Tibial nerve (tissue), 4 donors: ENCODE measurements around the gene FSTL4. TPM values are rescaled to one million over a fixed set of nuclear protein-coding genes. Genes with fewer than 3 reads are reported as not detected.

Experiments used
- DNase-seq, 2 donors: peaks; one replicate each; pipeline ENCODE4 v3.0.0-alpha.2; 2019; ENCODE audit warnings: low spot score in 2 of 2
- H3K27ac ChIP-seq, 4 donors: fragments of 200-600 bp; sonication (generic) in 3 of 4; one replicate each; pipeline ENCODE4 v1.5.1; 2017 to 2019; ENCODE audit warnings: mild to moderate bottlenecking in 1 of 4
- H3K27me3 ChIP-seq, 2 donors: fragments of 200-600 bp; sonication (generic) in 1 of 2; one replicate each; pipeline versions ENCODE4 v1.5.1 to v1.6.0; 2017 to 2019
- H3K36me3 ChIP-seq, 3 donors: fragments of 200-600 bp; sonication (generic); one replicate each; pipeline ENCODE4 v1.5.1; 2018 to 2019
- H3K4me1 ChIP-seq, 4 donors: fragments of 200-600 bp; sonication (generic) in 3 of 4; one replicate each; pipeline ENCODE4 v1.5.1; 2017 to 2019
- H3K4me3 ChIP-seq, 4 donors: fragments of 200-600 bp; sonication (generic) in 3 of 4; one replicate each; pipeline ENCODE4 v1.5.1; 2017 to 2019; ENCODE audit warnings: mild to moderate bottlenecking in 1 of 4, moderate library complexity in 1 of 4
- H3K9me3 ChIP-seq, 4 donors: fragments of 200-600 bp; sonication (generic) in 3 of 4; one replicate each; pipeline ENCODE4 v1.5.1; 2017 to 2019
- CTCF ChIP-seq, 5 experiments: fragments of 200-600 bp in 3 of 5; fragments of 450-650 bp in 2 of 5; sonication (generic) in 3 of 5; IDR thresholded peaks; one replicate each; pipeline ENCODE4 v1.5.1; 2016 to 2019; ENCODE audit warnings: antibody characterized with exemption in 5 of 5, mild to moderate bottlenecking in 3 of 5, moderate library complexity in 2 of 5
- EP300 ChIP-seq, 2 donors: sonication (generic); formaldehyde crosslinking; IDR thresholded peaks; one replicate each; pipeline ENCODE4 v1.6.1; 2017; ENCODE audit warnings: antibody characterized with exemption in 2 of 2, mild to moderate bottlenecking in 1 of 2
- POLR2A ChIP-seq, 2 donors: fragments of 450-650 bp; IDR thresholded peaks; one replicate each; pipeline ENCODE4 v1.6.1; 2017; ENCODE audit warnings: antibody characterized with exemption in 2 of 2, mild to moderate bottlenecking in 2 of 2, moderate library complexity in 2 of 2
- WGBS, 2 donors: methylation state at CpG; one replicate each; pipeline ENCODE4 v1.1.5; 2018; 5-methylcytosine and 5-hydroxymethylcytosine counted together
- total RNA-seq, 4 donors: library from RNA; depleted of rRNA; stranded (reverse); fragments of >200 nt; gene quantifications; one replicate each; pipeline ENCODE4 v1.1.0, GENCODE V29; 2016

FSTL4 gene
- total RNA-seq, 4 donors from 2014 or later = 0.22 TPM; not detected in 3

DNA sequence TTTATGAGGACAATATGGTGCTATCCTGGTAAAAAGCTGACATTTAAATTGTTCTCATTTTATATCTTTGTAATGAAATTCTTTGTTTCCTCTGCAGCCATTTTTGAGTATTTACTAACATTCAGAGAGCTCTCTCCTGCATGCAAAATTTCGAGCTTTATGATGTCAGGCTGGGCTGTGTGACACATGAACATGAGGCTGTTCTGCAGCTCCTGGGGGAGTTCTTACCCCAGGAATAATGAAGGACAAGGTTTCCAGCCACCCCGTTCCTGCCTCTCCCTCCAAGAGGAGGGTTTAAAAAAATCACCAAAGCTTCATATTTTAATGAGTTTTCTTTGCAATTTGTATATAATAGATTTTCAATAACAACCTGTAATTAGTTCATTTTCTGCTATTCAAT lies 308.2 kb downstream of the FSTL4 start:
- TF ChIP-seq POLR2A (IDR thresholded peaks at IDR 0.05) = no peak
- no peak overlapping the region for H3K4me3 ChIP-seq
- H3K27ac ChIP-seq = no peak overlapping the region
- H3K36me3 ChIP-seq = no peaks in the 10 kb centered on the region
- H3K9me3 ChIP-seq = no peaks in the 10 kb centered on the region
- no peaks in the 10 kb centered on the region for H3K4me1 ChIP-seq
- WGBS, 2 donors = 35 to 53% methylated on average over 2 of the region's 2 CpGs
- no peak for DNase-seq
- H3K27me3 ChIP-seq = no peaks in the 10 kb centered on the region

- Histone ChIP-seq H3K27me3 (no peaks in the 10 kb centered on the region), H3K4me1 (no peaks in the 10 kb centered on the region), H3K36me3 (no peaks in the 10 kb centered on the region), H3K4me3 (no peak overlapping the region), H3K9me3 (no peaks in the 10 kb centered on the region), H3K27ac (no peak overlapping the region)
- TF ChIP-seq CTCF (IDR thresholded peaks at IDR 0.05) = no peak
- no peak for TF ChIP-seq POLR2A (IDR thresholded peaks at IDR 0.05)
- no peak for TF ChIP-seq EP300 (IDR thresholded peaks at IDR 0.05)
- DNase-seq = no peak
- 55 to 61% methylated on average over 2 of the region's 2 CpGs for WGBS, 2 donors
Measured at GRCh38 chr5:133303298-133303697, 309.0 kb downstream of the FSTL4 start.

- no peak overlapping the region for H3K27ac ChIP-seq
- H3K4me3 ChIP-seq = no peak overlapping the region
- 74 to 79% methylated on average over 3 of the region's 3 CpGs for WGBS, 2 donors
- TF ChIP-seq POLR2A (IDR thresholded peaks at IDR 0.05) (no peak), CTCF (IDR thresholded peaks at IDR 0.05) (no peak), EP300 (IDR thresholded peaks at IDR 0.05) (no peak)
- DNase-seq = no peak
- no peaks in the 10 kb centered on the region for H3K36me3 ChIP-seq
- no peaks in the 10 kb centered on the region for H3K27me3 ChIP-seq
- no peaks in the 10 kb centered on the region for H3K9me3 ChIP-seq
- no peaks in the 10 kb centered on the region for H3K4me1 ChIP-seq
Measured at GRCh38 chr5:133299728-133300127, 312.6 kb downstream of the FSTL4 start.

DNA sequence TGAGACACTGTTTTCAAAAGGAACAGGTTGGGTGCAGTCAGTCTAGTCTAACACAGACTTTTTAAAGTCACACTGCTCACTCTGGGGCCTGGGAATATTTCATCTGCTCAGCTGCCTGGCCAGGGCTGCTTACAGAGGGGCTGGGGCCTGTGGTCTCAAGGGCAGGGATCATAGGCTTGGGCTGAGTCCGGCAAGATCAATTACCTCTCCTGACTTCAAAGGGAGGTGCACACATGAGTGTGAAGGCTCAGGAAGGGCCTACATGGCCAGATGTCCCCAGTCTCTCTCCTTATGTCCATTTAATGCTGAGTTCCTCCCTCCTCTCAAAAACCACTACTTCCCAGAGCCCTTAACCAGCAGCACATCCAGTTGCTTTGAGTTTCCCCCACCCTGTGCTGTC lies 313.3 kb downstream of the FSTL4 start:
- 63 to 64% methylated on average over 1 of the region's 1 CpG for WGBS, 2 donors
- TF ChIP-seq EP300 (IDR thresholded peaks at IDR 0.05) (no peak), CTCF (IDR thresholded peaks at IDR 0.05) (no peak), POLR2A (IDR thresholded peaks at IDR 0.05) (no peak)
- DNase-seq = no peak

GRCh38 chr5:133298447-133298846 lies 313.9 kb downstream of the FSTL4 start:
- no peaks in the 10 kb centered on the region for H3K27me3 ChIP-seq
- H3K4me3 ChIP-seq = no peak overlapping the region
- DNase-seq = no peak
- H3K4me1 ChIP-seq = no peaks in the 10 kb centered on the region
- WGBS, 2 donors = 93 to 96% methylated on average over 4 of the region's 4 CpGs
- no peaks in the 10 kb centered on the region for H3K9me3 ChIP-seq
- no peak for TF ChIP-seq CTCF (IDR thresholded peaks at IDR 0.05)
- no peak for TF ChIP-seq POLR2A (IDR thresholded peaks at IDR 0.05)
- TF ChIP-seq EP300 (IDR thresholded peaks at IDR 0.05) = no peak
- H3K27ac ChIP-seq = no peak overlapping the region
- H3K36me3 ChIP-seq = no peaks in the 10 kb centered on the region

More for the DNA sequence above, 313.3 kb downstream of the FSTL4 start:
- Histone ChIP-seq H3K27me3 (no peaks in the 10 kb centered on the region), H3K4me3 (no peak overlapping the region), H3K4me1 (no peaks in the 10 kb centered on the region), H3K36me3 (no peaks in the 10 kb centered on the region), H3K27ac (no peak overlapping the region), H3K9me3 (no peaks in the 10 kb centered on the region)

GRCh38 chr5:133297293-133297692 lies 315.0 kb downstream of the FSTL4 start:
- H3K27ac ChIP-seq = no peak overlapping the region
- no peaks in the 10 kb centered on the region for H3K9me3 ChIP-seq
- no peak overlapping the region for H3K4me3 ChIP-seq
- no peak for TF ChIP-seq POLR2A (IDR thresholded peaks at IDR 0.05)
- no peak for TF ChIP-seq CTCF (IDR thresholded peaks at IDR 0.05)
- no peak for TF ChIP-seq EP300 (IDR thresholded peaks at IDR 0.05)
- DNase-seq = no peak
- no peaks in the 10 kb centered on the region for H3K4me1 ChIP-seq
- H3K27me3 ChIP-seq = no peaks in the 10 kb centered on the region
- no peaks in the 10 kb centered on the region for H3K36me3 ChIP-seq
- 85 to 96% methylated on average over 5 of the region's 5 CpGs for WGBS, 2 donors
